ENCODE measurements around the gene DMRT2.

- TF ChIP-seq CTCF (IDR thresholded peaks at IDR 0.05; ENCODE audit: low read depth, low read length, missing input control) (no peak), HNF4G (IDR thresholded peaks at IDR 0.05) (no peak), REST (IDR thresholded peaks at IDR 0.05) (no peak), JUND (IDR thresholded peaks at IDR 0.05) (no peak), YY1 (IDR thresholded peaks at IDR 0.05) (no peak)
Measured at GRCh38 chr9:1098551-1098950, 48.4 kb downstream of the DMRT2 start.
